ENCODE results near the gene PJA1.

PJA1 gene, protein sequence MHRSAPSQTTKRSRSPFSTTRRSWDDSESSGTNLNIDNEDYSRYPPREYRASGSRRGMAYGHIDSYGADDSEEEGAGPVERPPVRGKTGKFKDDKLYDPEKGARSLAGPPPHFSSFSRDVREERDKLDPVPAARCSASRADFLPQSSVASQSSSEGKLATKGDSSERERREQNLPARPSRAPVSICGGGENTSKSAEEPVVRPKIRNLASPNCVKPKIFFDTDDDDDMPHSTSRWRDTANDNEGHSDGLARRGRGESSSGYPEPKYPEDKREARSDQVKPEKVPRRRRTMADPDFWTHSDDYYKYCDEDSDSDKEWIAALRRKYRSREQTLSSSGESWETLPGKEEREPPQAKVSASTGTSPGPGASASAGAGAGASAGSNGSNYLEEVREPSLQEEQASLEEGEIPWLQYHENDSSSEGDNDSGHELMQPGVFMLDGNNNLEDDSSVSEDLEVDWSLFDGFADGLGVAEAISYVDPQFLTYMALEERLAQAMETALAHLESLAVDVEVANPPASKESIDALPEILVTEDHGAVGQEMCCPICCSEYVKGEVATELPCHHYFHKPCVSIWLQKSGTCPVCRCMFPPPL

GRCh38 chrX:69165087-69165651 is at the start of gene PJA1:
Gene PJA1 (minus strand): TSS chrX:69165453. CDS start chrX:69163073, 2,380 bp downstream.
- DNase-seq = peak; percentile 12 to 43 (median 39)

- DNase-seq = no peak
These were observed 49.2 kb upstream of the PJA1 start for GRCh38 chrX:69214463-69214862.

- no peak for DNase-seq
These were observed 46.4 kb upstream of the PJA1 start for GRCh38 chrX:69211701-69212100.

DNA sequence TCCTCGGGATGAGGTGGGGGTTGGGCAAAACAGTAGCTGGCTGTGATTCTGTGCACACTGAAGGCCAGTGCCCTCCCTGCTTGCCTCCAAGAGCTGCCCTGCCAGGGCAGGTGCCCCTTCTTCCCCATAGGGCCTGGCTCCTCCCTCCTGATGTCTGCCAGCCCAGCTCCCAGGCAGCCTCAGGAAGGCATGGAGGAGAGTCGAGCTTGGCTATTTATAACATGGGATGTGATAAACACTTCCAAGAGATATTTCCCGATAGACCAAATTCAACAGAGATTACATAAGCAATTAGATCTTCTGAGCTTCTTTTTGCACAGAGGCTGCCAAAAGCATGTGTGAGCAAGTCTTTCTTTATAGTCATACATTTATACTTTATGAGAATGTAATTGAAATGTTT is 45.3 kb upstream of the PJA1 start:
- no peak for DNase-seq

- DNase-seq = no peak
These were observed 42.0 kb upstream of the PJA1 start for GRCh38 chrX:69207216-69207615.

GRCh38 chrX:69203638-69204037 is 38.4 kb upstream of the PJA1 start:
- DNase-seq = no peak

- DNase-seq = no peak
These were observed 32.4 kb upstream of the PJA1 start for GRCh38 chrX:69197690-69198089.

- DNase-seq = no peak
These were observed 31.4 kb upstream of the PJA1 start for GRCh38 chrX:69196666-69197065.

DNA sequence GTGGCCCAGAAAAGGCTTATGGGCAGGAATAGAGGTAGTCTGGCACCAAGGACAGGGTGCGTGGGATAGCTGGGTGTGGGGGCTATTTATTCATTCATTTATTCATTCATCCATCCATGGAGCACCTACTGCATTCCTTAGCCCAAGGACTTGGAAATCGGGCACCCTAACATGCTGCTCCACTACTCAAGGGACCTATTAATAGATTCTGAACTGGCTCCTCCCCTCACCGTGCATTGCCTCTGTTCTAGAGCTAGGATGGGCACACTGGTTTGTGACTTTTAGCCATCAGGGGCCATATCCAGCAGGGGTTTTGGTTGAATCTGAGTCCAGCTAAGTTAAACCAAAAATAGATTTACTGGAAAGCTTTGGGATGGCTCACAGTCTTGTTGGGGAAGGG is 30.6 kb upstream of the PJA1 start:
- no peak for DNase-seq

DNA sequence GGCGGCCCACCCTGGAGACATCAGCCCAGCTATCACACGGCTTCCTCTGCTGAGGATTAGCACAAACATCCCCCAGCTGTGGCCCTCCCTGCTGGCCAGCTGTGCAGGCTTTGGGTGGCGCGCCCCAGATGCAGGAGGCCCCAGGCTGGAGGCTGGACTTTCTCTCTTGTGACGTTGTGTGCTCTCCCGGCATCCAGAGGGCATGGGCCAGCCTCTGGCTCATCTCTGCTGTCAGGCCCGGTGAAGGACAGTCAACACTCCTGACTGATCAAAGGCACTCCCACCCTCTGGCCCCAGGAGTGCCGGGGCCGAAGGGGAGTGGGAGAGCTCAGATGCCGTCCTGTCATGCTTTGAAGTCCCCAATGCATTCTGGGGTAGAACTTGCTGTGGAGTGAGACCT is 29.9 kb upstream of the PJA1 start:
- DNase-seq = no peak

DNA sequence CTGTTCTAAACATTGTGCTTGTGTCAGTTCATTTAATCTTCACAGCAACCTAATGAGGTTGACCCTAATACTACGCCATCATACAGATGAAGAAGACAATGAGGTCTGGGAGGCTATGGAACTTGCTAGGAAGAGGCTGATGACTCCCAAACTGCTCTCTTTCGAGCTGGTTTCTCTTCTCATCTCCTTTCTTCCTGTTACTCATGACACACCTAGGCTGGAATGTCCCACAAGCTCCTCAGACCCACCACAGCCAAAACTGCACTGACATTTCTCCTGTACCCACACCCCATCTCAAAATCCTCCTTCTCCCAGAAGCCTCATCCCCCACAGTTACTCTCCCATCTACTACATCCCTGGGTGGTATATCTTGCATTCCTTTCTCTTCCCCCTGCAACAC is 27.4 kb upstream of the PJA1 start:
- DNase-seq = no peak

DNA sequence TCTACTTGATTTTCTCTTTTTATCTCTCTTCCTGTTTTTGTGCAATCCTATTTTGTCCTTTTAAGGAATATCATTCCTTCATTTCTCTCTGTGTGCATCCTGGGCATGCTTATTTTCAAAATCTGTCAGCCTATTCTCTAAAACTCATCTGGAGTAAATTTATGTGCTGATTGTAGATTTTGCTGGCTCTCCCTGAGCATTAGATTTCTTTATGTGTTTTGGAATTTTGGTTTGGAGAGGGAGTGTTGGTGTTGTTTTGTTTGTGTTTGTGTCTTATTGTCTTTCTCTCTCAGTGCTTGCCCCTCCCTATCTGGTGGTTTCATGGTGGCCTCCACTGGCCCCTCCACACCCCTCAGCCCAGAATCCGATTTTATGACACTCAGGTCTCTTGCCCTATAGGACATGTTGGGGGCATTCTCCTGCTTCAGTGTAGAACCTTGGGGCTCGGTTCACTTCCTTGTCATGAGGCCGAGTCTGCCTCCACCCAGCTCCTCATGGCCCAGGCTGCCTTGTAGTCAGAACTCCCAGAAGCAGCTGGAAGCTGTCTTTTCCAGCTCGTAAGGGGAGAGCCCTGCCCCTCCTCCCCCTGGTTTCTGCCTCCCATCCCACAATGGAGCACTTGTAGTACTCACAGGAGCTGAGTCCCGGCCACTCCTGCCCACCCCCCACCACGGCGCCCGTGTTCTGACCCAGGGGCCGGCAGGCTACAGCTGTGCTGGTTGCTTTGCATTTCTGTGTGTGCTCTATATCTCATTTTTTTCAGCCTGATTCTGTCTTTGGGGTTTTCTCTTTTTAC is 24.5 kb upstream of the PJA1 start:
- no peak for DNase-seq

- DNase-seq = no peak
These were observed 21.4 kb upstream of the PJA1 start for GRCh38 chrX:69186651-69187050.

- DNase-seq = no peak
These were observed 20.6 kb upstream of the PJA1 start for GRCh38 chrX:69185886-69186285.

- no peak for DNase-seq
These were observed 19.9 kb upstream of the PJA1 start for GRCh38 chrX:69185141-69185540.

- no peak for DNase-seq
These were observed 17.6 kb upstream of the PJA1 start for GRCh38 chrX:69182818-69183380.

DNA sequence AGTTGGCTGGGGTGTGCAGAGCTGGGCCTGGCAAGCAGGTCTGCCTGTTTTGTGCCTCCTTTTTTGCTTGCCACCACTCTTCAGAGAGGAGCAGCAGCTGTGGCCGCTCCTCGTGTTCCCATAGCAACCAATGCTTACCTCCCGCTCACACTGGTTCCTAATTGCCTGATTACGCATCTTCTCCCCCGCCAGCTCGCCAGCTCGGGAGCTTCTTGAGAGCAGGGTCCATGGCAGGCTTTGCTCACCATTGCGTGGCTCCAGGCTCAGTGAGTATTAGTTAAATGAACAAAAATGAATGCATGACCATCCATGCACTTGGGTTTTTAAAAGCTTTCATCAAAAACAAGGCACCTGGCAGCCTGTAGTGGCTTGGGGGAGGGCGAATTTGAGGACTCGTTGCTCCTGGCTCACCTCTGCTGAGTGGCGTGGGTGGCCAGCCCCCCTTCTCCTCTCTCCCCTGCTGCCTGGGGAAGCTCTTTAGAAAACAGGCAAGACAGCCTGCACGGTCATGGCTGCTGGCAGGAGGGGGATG is 14.2 kb upstream of the PJA1 start:
- DNase-seq = no peak

DNA sequence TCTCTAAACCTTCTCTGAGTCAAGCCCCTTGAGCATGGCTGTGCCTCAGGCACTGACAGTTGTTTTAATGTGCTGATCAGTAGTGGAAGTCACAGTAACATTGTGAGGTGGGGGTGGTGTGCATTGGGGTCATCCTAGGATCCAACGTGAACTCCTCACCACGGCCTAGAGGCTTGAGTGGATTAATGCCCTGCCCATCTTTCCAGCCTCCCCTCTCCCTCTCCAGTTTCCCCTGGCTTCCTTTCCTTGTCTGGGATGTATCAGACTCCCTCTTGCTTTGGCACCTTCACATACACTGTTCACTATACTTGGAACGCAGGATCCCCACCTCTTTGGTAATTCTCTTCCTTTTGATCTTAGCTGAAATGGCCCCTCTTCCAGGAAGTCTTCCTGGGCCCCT is 13.3 kb upstream of the PJA1 start:
- no peak for DNase-seq

DNA sequence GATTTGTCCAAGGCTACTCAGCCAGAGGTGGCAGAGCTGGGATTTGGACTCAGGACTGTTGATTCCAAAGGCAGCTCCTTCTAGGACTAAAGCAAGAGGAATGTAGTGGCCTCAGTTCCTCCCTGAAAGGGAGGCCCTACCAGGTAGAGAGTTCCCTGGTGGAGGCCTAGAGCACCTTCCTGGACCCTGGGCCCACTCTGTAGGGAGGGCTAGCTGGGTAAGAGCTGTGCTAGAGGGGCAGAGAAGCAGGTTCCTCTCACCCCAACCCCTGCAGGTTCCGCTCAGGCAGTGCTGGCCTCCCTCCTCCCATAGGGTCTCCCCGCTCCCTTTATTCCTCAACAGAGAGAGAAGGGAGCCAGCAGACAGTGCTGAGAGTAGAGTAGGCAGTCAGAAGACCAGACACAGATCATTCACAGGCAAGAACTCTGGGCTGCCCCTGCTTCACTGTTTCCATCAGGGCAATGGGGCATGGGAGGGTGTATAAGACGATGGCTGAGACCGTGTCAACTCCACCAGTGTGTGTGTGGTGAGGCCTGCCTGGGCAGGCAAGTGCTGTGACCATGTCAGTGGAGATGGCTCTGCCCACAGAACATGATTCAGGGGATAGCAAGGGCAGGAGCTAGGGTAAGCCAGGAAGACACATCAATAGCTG is 12.4 kb upstream of the PJA1 start:
- DNase-seq = no peak

DNA sequence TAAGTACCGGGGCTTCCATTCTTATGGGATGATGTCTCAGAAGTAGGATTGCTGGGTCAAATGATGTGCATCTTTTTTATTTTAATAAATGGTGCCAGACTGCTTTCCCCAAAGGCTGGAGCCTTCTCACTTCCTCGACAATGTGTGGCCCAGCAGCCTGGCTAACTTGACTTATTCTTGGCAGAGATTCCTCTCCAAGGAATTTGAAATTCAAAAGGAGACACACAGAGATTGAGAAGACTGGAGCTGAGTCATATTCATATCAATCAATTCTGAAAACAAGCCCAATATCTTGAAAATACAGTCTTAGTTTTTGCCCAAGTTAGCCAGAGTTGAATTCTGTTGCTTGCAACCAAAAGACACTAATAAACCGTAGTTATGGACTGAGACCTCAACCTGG is 10.8 kb upstream of the PJA1 start:
- no peak for DNase-seq

DNA sequence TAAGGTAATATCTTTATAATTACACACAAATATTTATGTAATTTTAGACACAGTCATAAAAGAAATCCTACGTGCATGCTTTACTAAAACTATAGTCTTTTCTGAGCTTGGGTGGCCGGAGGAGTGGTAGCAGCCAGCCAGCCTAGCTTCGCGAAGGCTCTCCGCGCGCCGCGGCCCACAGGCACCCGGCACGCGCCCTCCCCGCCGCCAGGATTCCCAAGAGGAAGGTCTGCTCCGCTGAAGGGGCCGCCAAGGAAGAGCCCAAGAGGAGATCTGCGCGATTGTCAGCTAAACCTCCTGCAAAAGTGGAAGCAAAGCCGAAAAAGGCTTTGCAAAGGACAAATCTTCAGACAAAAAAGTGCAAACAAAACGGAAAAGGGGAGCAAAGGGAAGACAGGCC is 8.7 kb upstream of the PJA1 start:
- DNase-seq = no peak

GRCh38 chrX:69172937-69173336 is 7.7 kb upstream of the PJA1 start:
- no peak for DNase-seq

All from activated CD4-positive, CD25-positive, alpha-beta regulatory T cell (primary cell).